Body of pancreas (tissue), 4 donors: ENCODE results near the gene SENP2.

Source experiments
- POLR2A ChIP-seq, 3 donors: fragments of 450-650 bp; IDR thresholded peaks; one replicate each; pipeline ENCODE4 v1.6.1; 2016; ENCODE audit warnings: antibody characterized with exemption in 3 of 3, mild to moderate bottlenecking in 2 of 3
- TF ChIP-seq, protein P1 (sequence below), 7 experiments: fragments of 450-650 bp in 4 of 7; fragments of 200-600 bp in 3 of 7; sonication (generic) in 3 of 7; IDR thresholded peaks; one replicate each; pipeline ENCODE4 v1.5.1; 2016 to 2019; ENCODE audit warnings: antibody characterized with exemption in 7 of 7

DNA sequence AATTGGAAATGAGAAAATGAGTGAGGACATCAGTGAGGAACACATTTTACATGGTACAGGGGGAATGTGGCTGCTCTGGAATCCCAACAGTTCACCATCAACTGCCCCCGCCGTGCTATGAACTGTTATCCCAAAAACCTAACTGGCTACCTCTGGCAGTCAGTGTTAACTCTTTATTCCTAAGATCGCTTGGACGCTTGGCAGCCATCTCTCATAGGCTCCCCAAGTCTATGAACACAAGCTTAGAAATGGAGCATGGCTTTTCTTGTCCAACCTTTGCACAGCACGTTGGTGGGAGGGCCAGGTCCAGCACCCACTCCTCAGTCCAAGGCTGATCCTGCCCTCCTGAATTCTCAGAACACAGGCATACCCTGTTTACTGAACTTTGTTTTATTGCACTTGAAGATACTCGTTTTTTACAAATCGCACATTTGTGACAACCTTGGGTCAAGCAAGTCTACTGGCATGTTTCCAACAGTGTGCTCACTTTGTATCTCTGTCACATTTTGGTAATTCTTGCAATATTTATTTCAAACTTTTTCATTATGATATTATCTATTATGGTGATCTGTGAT, 53.6 kb downstream of the SENP2 start:
- no peak for TF ChIP-seq POLR2A (IDR thresholded peaks at IDR 0.05)
- TF ChIP-seq, protein P1, sequence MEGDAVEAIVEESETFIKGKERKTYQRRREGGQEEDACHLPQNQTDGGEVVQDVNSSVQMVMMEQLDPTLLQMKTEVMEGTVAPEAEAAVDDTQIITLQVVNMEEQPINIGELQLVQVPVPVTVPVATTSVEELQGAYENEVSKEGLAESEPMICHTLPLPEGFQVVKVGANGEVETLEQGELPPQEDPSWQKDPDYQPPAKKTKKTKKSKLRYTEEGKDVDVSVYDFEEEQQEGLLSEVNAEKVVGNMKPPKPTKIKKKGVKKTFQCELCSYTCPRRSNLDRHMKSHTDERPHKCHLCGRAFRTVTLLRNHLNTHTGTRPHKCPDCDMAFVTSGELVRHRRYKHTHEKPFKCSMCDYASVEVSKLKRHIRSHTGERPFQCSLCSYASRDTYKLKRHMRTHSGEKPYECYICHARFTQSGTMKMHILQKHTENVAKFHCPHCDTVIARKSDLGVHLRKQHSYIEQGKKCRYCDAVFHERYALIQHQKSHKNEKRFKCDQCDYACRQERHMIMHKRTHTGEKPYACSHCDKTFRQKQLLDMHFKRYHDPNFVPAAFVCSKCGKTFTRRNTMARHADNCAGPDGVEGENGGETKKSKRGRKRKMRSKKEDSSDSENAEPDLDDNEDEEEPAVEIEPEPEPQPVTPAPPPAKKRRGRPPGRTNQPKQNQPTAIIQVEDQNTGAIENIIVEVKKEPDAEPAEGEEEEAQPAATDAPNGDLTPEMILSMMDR (IDR thresholded peaks at IDR 0.05): no peak
